Activated naive CD8-positive, alpha-beta T cell treated with anti-CD3 and anti-CD28 coated beads, Interleukin-2, amount 50 U/mL, for 24 hours (primary cell): Measurements from ENCODE around the gene NLGN1.

Source experiments
- ATAC-seq: fragments of 150-1000 bp; cut with Tn5 transposase; one replicate; pipeline ENCODE4 v1.10.0; 2021
- DNase-seq: peaks from one replicate; pipeline ENCODE4 v3.0.0; 2021
- H3K27ac Mint-ChIP-seq: one replicate; pipeline ENCODE4 v1.8.0; 2021; ENCODE audit warnings: mild to moderate bottlenecking, mixed read lengths
- H3K27me3 Mint-ChIP-seq: one replicate; pipeline ENCODE4 v1.8.0; 2021; ENCODE audit warnings: mixed read lengths
- H3K36me3 Mint-ChIP-seq: one replicate; pipeline ENCODE4 v1.8.0; 2021; ENCODE audit warnings: low read depth, mixed read lengths
- H3K4me1 Mint-ChIP-seq: one replicate; pipeline ENCODE4 v1.8.0; 2021; ENCODE audit warnings: mixed read lengths
- H3K4me3 Mint-ChIP-seq: one replicate; pipeline ENCODE4 v1.8.0; 2021; ENCODE audit warnings: mild to moderate bottlenecking, moderate library complexity, mixed read lengths
- H3K9me3 Mint-ChIP-seq: one replicate; pipeline ENCODE4 v1.8.0; 2021; ENCODE audit warnings: mixed read lengths

Gene NLGN1

GRCh38 chr3:173921732-173922131 lies 524.2 kb downstream of the NLGN1 start:
- Mint-ChIP-seq H3K36me3 (no peaks in the 10 kb centered on the region), H3K4me3 (no peak overlapping the region), H3K27ac (no peak overlapping the region), H3K4me1 (no peaks in the 10 kb centered on the region), H3K27me3 (no peaks in the 10 kb centered on the region), H3K9me3 (no peaks in the 10 kb centered on the region)
- ATAC-seq (no peak), DNase-seq (no peak)

GRCh38 chr3:173923204-173923603 lies 525.7 kb downstream of the NLGN1 start:
- no peaks in the 10 kb centered on the region for H3K9me3 Mint-ChIP-seq
- DNase-seq = no peak
- H3K27ac Mint-ChIP-seq = no peak overlapping the region
- H3K4me3 Mint-ChIP-seq = no peak overlapping the region
- no peaks in the 10 kb centered on the region for H3K4me1 Mint-ChIP-seq
- no peaks in the 10 kb centered on the region for H3K36me3 Mint-ChIP-seq
- ATAC-seq = no peak
- H3K27me3 Mint-ChIP-seq = no peaks in the 10 kb centered on the region

- Mint-ChIP-seq H3K4me3 (no peak overlapping the region), H3K27me3 (no peaks in the 10 kb centered on the region), H3K4me1 (no peaks in the 10 kb centered on the region), H3K27ac (no peak overlapping the region), H3K9me3 (no peaks in the 10 kb centered on the region), H3K36me3 (no peaks in the 10 kb centered on the region)
- DNase-seq (no peak), ATAC-seq (no peak)
These were observed 532.7 kb downstream of the NLGN1 start for GRCh38 chr3:173930251-173930650.

GRCh38 chr3:173932624-173933023 lies 535.1 kb downstream of the NLGN1 start:
- Mint-ChIP-seq H3K4me3 (no peak overlapping the region), H3K36me3 (no peaks in the 10 kb centered on the region), H3K9me3 (no peaks in the 10 kb centered on the region), H3K27ac (no peak overlapping the region), H3K27me3 (no peaks in the 10 kb centered on the region), H3K4me1 (no peaks in the 10 kb centered on the region)
- DNase-seq (no peak), ATAC-seq (no peak)

- no peaks in the 10 kb centered on the region for H3K27me3 Mint-ChIP-seq
- no peak for ATAC-seq
- DNase-seq = no peak
- H3K9me3 Mint-ChIP-seq = no peaks in the 10 kb centered on the region
- no peaks in the 10 kb centered on the region for H3K4me1 Mint-ChIP-seq
- H3K36me3 Mint-ChIP-seq = no peaks in the 10 kb centered on the region
- H3K27ac Mint-ChIP-seq = no peak overlapping the region
- H3K4me3 Mint-ChIP-seq = no peak overlapping the region
These were observed 535.6 kb downstream of the NLGN1 start for GRCh38 chr3:173933113-173933512.

- Mint-ChIP-seq H3K4me3 (no peak overlapping the region), H3K4me1 (no peaks in the 10 kb centered on the region), H3K36me3 (no peaks in the 10 kb centered on the region), H3K27ac (no peak overlapping the region), H3K27me3 (no peaks in the 10 kb centered on the region), H3K9me3 (no peaks in the 10 kb centered on the region)
- ATAC-seq (no peak), DNase-seq (no peak)
These were observed 538.8 kb downstream of the NLGN1 start for GRCh38 chr3:173936316-173936715.

GRCh38 chr3:173938159-173938558 lies 540.6 kb downstream of the NLGN1 start:
- DNase-seq (no peak), ATAC-seq (no peak)
- Mint-ChIP-seq H3K36me3 (no peaks in the 10 kb centered on the region), H3K9me3 (no peaks in the 10 kb centered on the region), H3K4me3 (no peak overlapping the region), H3K4me1 (no peaks in the 10 kb centered on the region), H3K27me3 (no peaks in the 10 kb centered on the region), H3K27ac (no peak overlapping the region)

- no peaks in the 10 kb centered on the region for H3K36me3 Mint-ChIP-seq
- no peak overlapping the region for H3K27ac Mint-ChIP-seq
- DNase-seq = no peak
- H3K4me3 Mint-ChIP-seq = no peak overlapping the region
- H3K9me3 Mint-ChIP-seq = no peaks in the 10 kb centered on the region
- H3K27me3 Mint-ChIP-seq = no peaks in the 10 kb centered on the region
- no peak for ATAC-seq
- no peaks in the 10 kb centered on the region for H3K4me1 Mint-ChIP-seq
These were observed 541.1 kb downstream of the NLGN1 start for GRCh38 chr3:173938616-173939015.

GRCh38 chr3:173939331-173939730 lies 541.8 kb downstream of the NLGN1 start:
- Mint-ChIP-seq H3K4me1 (no peaks in the 10 kb centered on the region), H3K27me3 (no peaks in the 10 kb centered on the region), H3K4me3 (no peak overlapping the region), H3K27ac (no peak overlapping the region), H3K36me3 (no peaks in the 10 kb centered on the region), H3K9me3 (no peaks in the 10 kb centered on the region)
- ATAC-seq (no peak), DNase-seq (no peak)

- Mint-ChIP-seq H3K4me1 (no peaks in the 10 kb centered on the region), H3K27ac (no peak overlapping the region), H3K27me3 (no peaks in the 10 kb centered on the region), H3K9me3 (no peaks in the 10 kb centered on the region), H3K36me3 (no peaks in the 10 kb centered on the region), H3K4me3 (no peak overlapping the region)
- no peak for DNase-seq
- ATAC-seq = no peak
These were observed 545.7 kb downstream of the NLGN1 start for GRCh38 chr3:173943264-173943663.

GRCh38 chr3:173945170-173945569 lies 547.6 kb downstream of the NLGN1 start:
- H3K27me3 Mint-ChIP-seq = no peaks in the 10 kb centered on the region
- no peaks in the 10 kb centered on the region for H3K36me3 Mint-ChIP-seq
- H3K27ac Mint-ChIP-seq = no peak overlapping the region
- H3K4me3 Mint-ChIP-seq = no peak overlapping the region
- H3K9me3 Mint-ChIP-seq = no peaks in the 10 kb centered on the region
- DNase-seq = no peak
- ATAC-seq = no peak
- H3K4me1 Mint-ChIP-seq = no peaks in the 10 kb centered on the region

- ATAC-seq (no peak), DNase-seq (no peak)
- Mint-ChIP-seq H3K36me3 (no peaks in the 10 kb centered on the region), H3K9me3 (no peaks in the 10 kb centered on the region), H3K27ac (no peak overlapping the region), H3K27me3 (no peaks in the 10 kb centered on the region), H3K4me3 (no peak overlapping the region), H3K4me1 (no peaks in the 10 kb centered on the region)
These were observed 548.3 kb downstream of the NLGN1 start for GRCh38 chr3:173945806-173946205.

- ATAC-seq = no peak
- Mint-ChIP-seq H3K9me3 (no peaks in the 10 kb centered on the region), H3K4me3 (no peak overlapping the region), H3K4me1 (no peaks in the 10 kb centered on the region), H3K27me3 (no peaks in the 10 kb centered on the region), H3K27ac (no peak overlapping the region), H3K36me3 (no peaks in the 10 kb centered on the region)
- DNase-seq = no peak
These were observed 557.1 kb downstream of the NLGN1 start for GRCh38 chr3:173954647-173955046.

GRCh38 chr3:173957646-173958045 lies 560.1 kb downstream of the NLGN1 start:
- Mint-ChIP-seq H3K9me3 (no peaks in the 10 kb centered on the region), H3K27me3 (no peaks in the 10 kb centered on the region), H3K4me1 (no peaks in the 10 kb centered on the region), H3K36me3 (no peaks in the 10 kb centered on the region), H3K4me3 (no peak overlapping the region), H3K27ac (no peak overlapping the region)
- DNase-seq = no peak
- no peak for ATAC-seq

GRCh38 chr3:173958805-173959204 lies 561.3 kb downstream of the NLGN1 start:
- no peak for ATAC-seq
- no peaks in the 10 kb centered on the region for H3K27me3 Mint-ChIP-seq

GRCh38 chr3:173970281-173970680 lies 572.7 kb downstream of the NLGN1 start:
- DNase-seq (no peak), ATAC-seq (no peak)
- no peaks in the 10 kb centered on the region for H3K9me3 Mint-ChIP-seq
- H3K27me3 Mint-ChIP-seq = no peaks in the 10 kb centered on the region
- H3K27ac Mint-ChIP-seq = no peak overlapping the region
- H3K36me3 Mint-ChIP-seq = no peaks in the 10 kb centered on the region
- H3K4me1 Mint-ChIP-seq = no peaks in the 10 kb centered on the region
- H3K4me3 Mint-ChIP-seq = no peak overlapping the region

More at GRCh38 chr3:173958805-173959204, 561.3 kb downstream of the NLGN1 start:
- Mint-ChIP-seq H3K4me1 (no peaks in the 10 kb centered on the region), H3K4me3 (no peak overlapping the region), H3K9me3 (no peaks in the 10 kb centered on the region), H3K36me3 (no peaks in the 10 kb centered on the region), H3K27ac (no peak overlapping the region)
- no peak for DNase-seq
